H9 (cell line): ENCODE measurements around the gene PLEKHN1. TPM values are rescaled to one million over a fixed set of nuclear protein-coding genes. Genes with fewer than 3 reads are reported as not detected.

Source experiments
- DNase-seq: peaks from one replicate; pipeline ENCODE4 v3.0.0-alpha.2; 2017
- H2AFZ ChIP-seq: one replicate; pipeline ENCODE4 v1.6.1; 2013; ENCODE audit warnings: mild to moderate bottlenecking, low read length, control low read depth, moderate library complexity
- H2AK5ac ChIP-seq: 2 replicates; pipeline ENCODE4 v1.6.1; 2013; ENCODE audit warnings: low read length, control low read depth, mixed read lengths; ENCODE audit not compliant: insufficient read length
- H2BK120ac ChIP-seq: one replicate; pipeline ENCODE4 v1.6.1; 2013; ENCODE audit warnings: low read depth, mild to moderate bottlenecking, low read length, control low read depth, inconsistent platforms; ENCODE audit not compliant: poor library complexity, severe bottlenecking
- H2BK12ac ChIP-seq: 2 replicates; pipeline ENCODE4 v1.6.1; 2013; ENCODE audit warnings: low read length, control low read depth, mixed read lengths, low read depth; ENCODE audit not compliant: insufficient read length
- H2BK15ac ChIP-seq: 2 replicates; pipeline ENCODE4 v1.6.1; 2013; ENCODE audit warnings: low read depth, low read length, control low read depth
- H2BK20ac ChIP-seq: one replicate; pipeline ENCODE4 v1.6.1; 2013; ENCODE audit warnings: low read depth, mild to moderate bottlenecking, low read length, control low read depth, inconsistent platforms; ENCODE audit not compliant: poor library complexity, severe bottlenecking
- H2BK5ac ChIP-seq: 2 replicates; pipeline ENCODE4 v1.6.1; 2013; ENCODE audit warnings: low read length, control low read depth, mixed read lengths; ENCODE audit not compliant: insufficient read length
- H3K14ac ChIP-seq: 2 replicates; pipeline ENCODE4 v1.6.1; 2013; ENCODE audit warnings: low read length, control low read depth; ENCODE audit not compliant: insufficient read depth
- H3K18ac ChIP-seq: 2 replicates; pipeline ENCODE4 v1.6.1; 2013; ENCODE audit warnings: low read depth, mild to moderate bottlenecking, mixed read lengths, low read length, control low read depth; ENCODE audit not compliant: insufficient read length
- H3K23ac ChIP-seq: 2 replicates; pipeline ENCODE4 v1.6.1; 2013; ENCODE audit warnings: low read length, control low read depth, mixed read lengths, low read depth; ENCODE audit not compliant: insufficient read length
- H3K23me2 ChIP-seq: 2 replicates; pipeline ENCODE4 v1.6.1; 2013; ENCODE audit warnings: low read depth, mild to moderate bottlenecking, mixed read lengths, low read length, control low read depth; ENCODE audit not compliant: insufficient read length, poor library complexity, severe bottlenecking
- H3K27ac ChIP-seq: 2 replicates; pipeline ENCODE4 v1.5.1; 2013; ENCODE audit warnings: low read length, control low read depth, mixed read lengths, low read depth; ENCODE audit not compliant: insufficient read length
- H3K27me3 ChIP-seq: 2 replicates; pipeline ENCODE4 v1.6.1; 2013; ENCODE audit warnings: low read length, control low read depth, inconsistent platforms; ENCODE audit not compliant: insufficient read depth
- H3K4ac ChIP-seq: 2 replicates; pipeline ENCODE4 v1.6.1; 2013; ENCODE audit warnings: low read depth, mild to moderate bottlenecking, control low read depth, inconsistent platforms, low read length, moderate library complexity
- H3K4me1 ChIP-seq: 2 replicates; pipeline ENCODE4 v1.6.1; 2013; ENCODE audit warnings: low read length, control low read depth, inconsistent platforms; ENCODE audit not compliant: insufficient read depth
- H3K4me2 ChIP-seq: 2 replicates; pipeline ENCODE4 v1.6.1; 2013; ENCODE audit warnings: low read length, control low read depth, mixed read lengths; ENCODE audit not compliant: insufficient read length, insufficient read depth
- H3K56ac ChIP-seq: 2 replicates; pipeline ENCODE4 v1.6.1; 2013; ENCODE audit warnings: low read depth, mild to moderate bottlenecking, mixed read lengths, low read length, control low read depth; ENCODE audit not compliant: insufficient read length
- H3K79me1 ChIP-seq: 2 replicates; pipeline ENCODE4 v1.6.1; 2013; ENCODE audit warnings: low read depth, mild to moderate bottlenecking, moderate library complexity, low read length, control low read depth, inconsistent platforms; ENCODE audit not compliant: insufficient read depth, poor library complexity, severe bottlenecking
- H3K79me2 ChIP-seq: 2 replicates; pipeline ENCODE4 v1.6.1; 2013; ENCODE audit warnings: low read length, control low read depth, inconsistent platforms; ENCODE audit not compliant: insufficient read depth
- H3K9ac ChIP-seq: 2 replicates; pipeline ENCODE4 v1.6.1; 2013; ENCODE audit warnings: low read length, control low read depth, mixed read lengths; ENCODE audit not compliant: insufficient read length; ENCODE audit errors: extremely low read depth
- H3K9me3 ChIP-seq: one replicate; pipeline ENCODE4 v1.6.1; 2013; ENCODE audit warnings: low read depth, low read length, inconsistent platforms; ENCODE audit not compliant: control insufficient read depth
- H3T11ph ChIP-seq: one replicate; pipeline ENCODE4 v1.6.1; 2013; ENCODE audit warnings: mild to moderate bottlenecking, low read length, control low read depth, inconsistent platforms
- H4K20me1 ChIP-seq: one replicate; pipeline ENCODE4 v1.6.1; 2013; ENCODE audit not compliant: control insufficient read depth, insufficient read length, insufficient read depth
- H4K5ac ChIP-seq: 2 replicates; pipeline ENCODE4 v1.6.1; 2013; ENCODE audit warnings: low read depth, mild to moderate bottlenecking, mixed read lengths, low read length, control low read depth; ENCODE audit not compliant: insufficient read length
- H4K8ac ChIP-seq: replicated peaks from 2 replicates; pipeline ENCODE4 v1.6.1; 2013; ENCODE audit warnings: low read length, control low read depth, mixed read lengths, low read depth; ENCODE audit not compliant: insufficient read length
- H4K91ac ChIP-seq: 2 replicates; pipeline ENCODE4 v1.6.1; 2013; ENCODE audit warnings: low read depth, mild to moderate bottlenecking, moderate library complexity, mixed read lengths, low read length, control low read depth; ENCODE audit not compliant: insufficient read length
- H3K27ac Mint-ChIP-seq, 3 experiments: 2 replicates in 2 of 3; 3 replicates in 1 of 3; pipeline ENCODE4 v1.8.0; 2020 to 2021; ENCODE audit warnings: mixed read lengths in 3 of 3, mild to moderate bottlenecking in 1 of 3, moderate library complexity in 1 of 3
- H3K27me3 Mint-ChIP-seq: 2 replicates; pipeline ENCODE4 v1.8.0; 2021; ENCODE audit warnings: low read depth, mild to moderate bottlenecking, moderate library complexity, mixed read lengths
- H3K36me3 Mint-ChIP-seq, 3 experiments: 2 replicates in 2 of 3; 3 replicates in 1 of 3; pipeline ENCODE4 v1.8.0; 2020 to 2021; ENCODE audit warnings: low read depth in 3 of 3, mixed read lengths in 3 of 3; ENCODE audit not compliant: insufficient read depth in 1 of 3
- H3K4me1 Mint-ChIP-seq, 2 experiments: 2 replicates each; pipeline ENCODE4 v1.8.0; 2020; ENCODE audit warnings: mixed read lengths in 2 of 2
- H3K4me3 Mint-ChIP-seq, 2 experiments: 2 replicates in 1 of 2; 3 replicates in 1 of 2; pipeline ENCODE4 v1.8.0; 2020 to 2021; ENCODE audit warnings: mild to moderate bottlenecking in 2 of 2, mixed read lengths in 2 of 2, moderate library complexity in 1 of 2
- H3K9me3 Mint-ChIP-seq, 2 experiments: 2 replicates in 1 of 2; 3 replicates in 1 of 2; pipeline ENCODE4 v1.8.0; 2020; ENCODE audit warnings: mild to moderate bottlenecking in 2 of 2, mixed read lengths in 2 of 2, moderate library complexity in 1 of 2
- WGBS: extraction: QIAGEN DNeasy Blood & Tissue Kit; methylation state at CpG from one replicate; pipeline ENCODE4 v1.1.7; 2013; ENCODE audit warnings: missing lambda C conversion rate, low lambda C conversion rate, mixed read lengths; ENCODE audit not compliant: insufficient read length; ENCODE audit errors: extremely low coverage; 5-methylcytosine and 5-hydroxymethylcytosine counted together
- total RNA-seq: library from RNA; stranded (reverse); gene quantifications from 2 replicates; pipeline ENCODE4 v1.2.1, GENCODE V29; 2021
- TF ChIP-seq, protein P1 (sequence below): fragments of 200-600 bp; sonication (generic); conservative IDR thresholded peaks from 3 replicates; pipeline ENCODE4 v1.8.0; 2021; ENCODE audit warnings: antibody characterized with exemption, mild to moderate bottlenecking

PLEKHN1 gene
- total RNA-seq, 1 experiment from 2014 or later = 3.0 TPM

DNA sequence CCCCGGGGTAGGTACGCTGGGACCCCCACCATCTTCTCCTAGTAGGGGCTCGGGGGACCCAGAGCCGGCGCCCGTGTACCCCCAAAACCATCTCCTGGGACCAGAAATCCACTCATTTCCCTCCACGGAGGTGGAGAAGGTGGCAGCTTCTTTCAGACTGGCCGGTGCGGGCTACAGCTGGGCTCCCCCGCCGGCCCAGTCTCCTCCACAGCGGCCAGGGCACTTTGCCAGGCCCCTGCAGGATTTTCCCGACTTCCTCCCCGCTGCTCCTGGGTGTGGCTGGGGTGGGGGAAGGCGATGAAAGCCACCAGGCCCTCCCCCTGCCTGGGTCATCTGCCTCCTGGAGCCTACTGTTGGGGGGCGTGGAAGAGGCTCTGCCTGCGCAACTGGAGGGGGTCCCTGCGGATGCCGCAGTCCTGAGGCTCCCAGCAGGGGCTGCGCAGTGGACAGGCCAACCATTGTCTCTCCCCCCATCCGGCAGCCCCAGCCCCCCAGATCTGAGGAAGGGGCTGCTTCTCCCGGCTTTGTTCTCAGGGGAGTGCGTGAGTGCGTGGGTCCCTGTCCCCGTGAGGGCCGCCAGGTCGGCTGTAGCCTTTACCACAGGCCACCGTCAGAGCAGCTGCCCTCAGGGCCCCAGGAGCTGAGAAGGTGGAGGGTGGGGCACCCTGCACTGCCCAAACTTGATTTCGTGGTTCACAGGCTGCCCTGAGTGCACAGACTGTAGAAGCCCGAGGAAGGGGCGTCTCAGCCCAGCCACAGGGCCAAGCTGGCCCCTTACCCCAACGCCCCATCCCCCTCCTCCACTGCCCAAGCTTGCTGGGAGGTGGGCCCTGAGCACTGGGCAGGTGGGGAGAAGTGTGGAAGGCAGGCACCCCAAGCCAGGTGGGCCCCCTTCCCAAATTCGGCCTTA, 55.0 kb downstream of the PLEKHN1 start:
- Histone ChIP-seq H4K91ac (no peak overlapping the region), H3K9ac (no peak overlapping the region), H4K8ac (no peak overlapping the region), H3K4me1 (peaks cover 4% of the 10 kb centered on the region; the same call in 1 of the 2 replicates), H3K79me2 (peaks cover 2% of the 10 kb centered on the region; the same call in 1 of the 2 replicates), H3K14ac (0 out of 2 replicates have a peak overlapping the region, but pooled peaks have one; percentile 40), H3K56ac (no peak overlapping the region), H3T11ph (no peak overlapping the region), H3K23ac (no peak overlapping the region), H4K20me1 (peaks cover 3% of the 10 kb centered on the region), H2BK12ac (peak overlapping the region; percentile 58), H3K4me2 (peak overlapping the region; percentile 63), H2BK15ac (no peak overlapping the region), H3K23me2 (peaks cover 7% of the 10 kb centered on the region), H2BK20ac (no peak overlapping the region), H2AFZ (no peak overlapping the region), H3K27ac (no peak overlapping the region), H2BK120ac (no peak overlapping the region), H3K9me3 (no peaks in the 10 kb centered on the region), H4K5ac (no peak overlapping the region), H2BK5ac (no peak overlapping the region), H2AK5ac (no peak overlapping the region), H3K79me1 (peaks cover 4% of the 10 kb centered on the region), H3K27me3 (no peaks in the 10 kb centered on the region), H3K4ac (no peak overlapping the region), H3K18ac (peak overlapping the region; percentile 6)
- WGBS = no CpG with 5 or more reads among the region's 33 CpGs
- Mint-ChIP-seq H3K9me3 (no peaks in the 10 kb centered on the region; a peak in 1 of 5 replicates), H3K36me3 (peaks cover 3 to 19% (median 14%) of the 10 kb centered on the region in 3 experiments; a peak in 6 of 7 replicates), H3K27ac (no peak overlapping the region), H3K4me1 (peaks cover 23 to 40% of the 10 kb centered on the region in 2 experiments), H3K4me3 (peak overlapping the region; percentile 63 to 77), H3K27me3 (peaks cover 10% of the 10 kb centered on the region)
- TF ChIP-seq, protein P1, sequence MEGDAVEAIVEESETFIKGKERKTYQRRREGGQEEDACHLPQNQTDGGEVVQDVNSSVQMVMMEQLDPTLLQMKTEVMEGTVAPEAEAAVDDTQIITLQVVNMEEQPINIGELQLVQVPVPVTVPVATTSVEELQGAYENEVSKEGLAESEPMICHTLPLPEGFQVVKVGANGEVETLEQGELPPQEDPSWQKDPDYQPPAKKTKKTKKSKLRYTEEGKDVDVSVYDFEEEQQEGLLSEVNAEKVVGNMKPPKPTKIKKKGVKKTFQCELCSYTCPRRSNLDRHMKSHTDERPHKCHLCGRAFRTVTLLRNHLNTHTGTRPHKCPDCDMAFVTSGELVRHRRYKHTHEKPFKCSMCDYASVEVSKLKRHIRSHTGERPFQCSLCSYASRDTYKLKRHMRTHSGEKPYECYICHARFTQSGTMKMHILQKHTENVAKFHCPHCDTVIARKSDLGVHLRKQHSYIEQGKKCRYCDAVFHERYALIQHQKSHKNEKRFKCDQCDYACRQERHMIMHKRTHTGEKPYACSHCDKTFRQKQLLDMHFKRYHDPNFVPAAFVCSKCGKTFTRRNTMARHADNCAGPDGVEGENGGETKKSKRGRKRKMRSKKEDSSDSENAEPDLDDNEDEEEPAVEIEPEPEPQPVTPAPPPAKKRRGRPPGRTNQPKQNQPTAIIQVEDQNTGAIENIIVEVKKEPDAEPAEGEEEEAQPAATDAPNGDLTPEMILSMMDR = no peak
- DNase-seq = no peak
